ENCODE measurements around the gene PDSS2.

The PDSS2 gene

GRCh38 chr6:107357031-107357430 is 102.3 kb downstream of the PDSS2 start:
- DNase-seq: no peak

- no peak for DNase-seq
These were observed 103.7 kb downstream of the PDSS2 start for GRCh38 chr6:107355659-107356058.

GRCh38 chr6:107354451-107354850 is 104.9 kb downstream of the PDSS2 start:
- no peak for DNase-seq

- DNase-seq: no peak
These were observed 105.5 kb downstream of the PDSS2 start for GRCh38 chr6:107353773-107354382.

- no peak for DNase-seq
These were observed 111.1 kb downstream of the PDSS2 start for GRCh38 chr6:107348224-107348623.

- DNase-seq: no peak
These were observed 114.0 kb downstream of the PDSS2 start for GRCh38 chr6:107345393-107345792.

- DNase-seq: no peak
These were observed 114.4 kb downstream of the PDSS2 start for GRCh38 chr6:107344981-107345380.

GRCh38 chr6:107344383-107344782 is 115.0 kb downstream of the PDSS2 start:
- DNase-seq: no peak

- DNase-seq: no peak
These were observed 117.2 kb downstream of the PDSS2 start for GRCh38 chr6:107342144-107342543.

- no peak for DNase-seq
These were observed 118.5 kb downstream of the PDSS2 start for GRCh38 chr6:107340881-107341280.

- DNase-seq: no peak
These were observed 122.1 kb downstream of the PDSS2 start for GRCh38 chr6:107337191-107337741.

- DNase-seq: no peak
These were observed 125.3 kb downstream of the PDSS2 start for GRCh38 chr6:107334026-107334425.

GRCh38 chr6:107333491-107333890 is 125.9 kb downstream of the PDSS2 start:
- DNase-seq: no peak

GRCh38 chr6:107331409-107332386 is 127.7 kb downstream of the PDSS2 start:
- DNase-seq: no peak

GRCh38 chr6:107330168-107330567 is 129.2 kb downstream of the PDSS2 start:
- no peak for DNase-seq

GRCh38 chr6:107329063-107329860 is 130.1 kb downstream of the PDSS2 start:
- DNase-seq: no peak

GRCh38 chr6:107328081-107328480 is 131.3 kb downstream of the PDSS2 start:
- DNase-seq: no peak

GRCh38 chr6:107323133-107323785 is 136.1 kb downstream of the PDSS2 start:
- no peak for DNase-seq

- no peak for DNase-seq
These were observed 137.6 kb downstream of the PDSS2 start for GRCh38 chr6:107321793-107322192.

GRCh38 chr6:107319906-107320530 is 139.3 kb downstream of the PDSS2 start:
- DNase-seq: no peak

- no peak for DNase-seq
These were observed 141.1 kb downstream of the PDSS2 start for GRCh38 chr6:107318100-107318736.

Measured in activated effector memory CD4-positive, alpha-beta T cell treated with anti-CD3 and anti-CD28 coated beads, Interleukin-2, amount 50 U/mL, for 16 hours (primary cell).